Fibroblast of pulmonary artery (primary cell): ENCODE results near the gene PDGFB.

Source experiments
- DNase-seq: peaks from one replicate; pipeline ENCODE4 v3.0.0-alpha.2; 2010; ENCODE audit warnings: low read depth
- H3K4me3 ChIP-seq: replicated peaks from 2 replicates; pipeline ENCODE4 v1.5.1; 2011; ENCODE audit warnings: low read depth, mild to moderate bottlenecking, control low read depth, low read length, moderate library complexity
- CTCF ChIP-seq: IDR thresholded peaks from 2 replicates; pipeline ENCODE4 v1.5.1; 2011; ENCODE audit warnings: mild to moderate bottlenecking, control low read depth, low read length, inconsistent platforms; ENCODE audit errors: missing control alignments

Gene PDGFB

GRCh38 chr22:39244496-39245129 is at the start of gene PDGFB:
TSS of gene PDGFB (minus strand) at chr22:39244982. CDS start at chr22:39243963, 1,019 bp downstream.
- H3K4me3 ChIP-seq, result peak within 1 kb of the TSS; percentile 56
- no peak for TF ChIP-seq CTCF
- DNase-seq, result peak; percentile 48

- TF ChIP-seq CTCF, result no peak
- H3K4me3 ChIP-seq, result no peak overlapping the region
- no peak for DNase-seq
Observed at GRCh38 chr22:39293766-39294368, 49.1 kb upstream of the PDGFB start.

- no peak for TF ChIP-seq CTCF
- DNase-seq, result peak; percentile 97
- no peak overlapping the region for H3K4me3 ChIP-seq
Observed at GRCh38 chr22:39292561-39293074, 47.8 kb upstream of the PDGFB start.

GRCh38 chr22:39292031-39292462 is 47.3 kb upstream of the PDGFB start:
- no peak for TF ChIP-seq CTCF
- H3K4me3 ChIP-seq, result no peak overlapping the region
- no peak for DNase-seq

- no peak overlapping the region for H3K4me3 ChIP-seq
- no peak for TF ChIP-seq CTCF
- DNase-seq, result no peak
Observed at GRCh38 chr22:39291523-39291922, 46.7 kb upstream of the PDGFB start.

- no peak for TF ChIP-seq CTCF
Observed at GRCh38 chr22:39290724-39291161, 46.0 kb upstream of the PDGFB start.

More at GRCh38 chr22:39290724-39291161, 46.0 kb upstream of the PDGFB start:
- H3K4me3 ChIP-seq, result no peak overlapping the region
- peak; percentile 41 for DNase-seq
